ENCODE results near the gene GOLGA6L2.

DNA sequence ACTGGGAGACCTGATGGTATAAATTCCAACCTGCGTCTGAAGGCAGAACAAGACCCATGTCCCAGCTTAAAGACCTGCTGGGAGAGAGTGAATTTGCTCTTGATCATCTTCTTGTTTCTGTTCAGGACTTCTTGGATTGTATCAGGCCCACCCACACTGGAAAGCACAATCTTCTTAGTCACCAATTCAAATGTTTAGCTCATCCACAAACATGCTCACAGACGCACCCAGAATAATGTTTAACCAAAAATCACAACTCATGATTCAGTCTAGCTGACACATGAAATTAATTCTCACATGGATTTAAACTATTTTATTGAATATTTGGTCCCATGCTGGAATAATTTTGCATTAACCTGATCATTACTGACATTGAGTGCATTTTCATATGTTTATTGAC, 37.8 kb upstream of the GOLGA6L2 start:
- TF ChIP-seq GABPA (IDR thresholded peaks at IDR 0.05; ENCODE audit: low read depth): no peak
- TF ChIP-seq, protein P1, sequence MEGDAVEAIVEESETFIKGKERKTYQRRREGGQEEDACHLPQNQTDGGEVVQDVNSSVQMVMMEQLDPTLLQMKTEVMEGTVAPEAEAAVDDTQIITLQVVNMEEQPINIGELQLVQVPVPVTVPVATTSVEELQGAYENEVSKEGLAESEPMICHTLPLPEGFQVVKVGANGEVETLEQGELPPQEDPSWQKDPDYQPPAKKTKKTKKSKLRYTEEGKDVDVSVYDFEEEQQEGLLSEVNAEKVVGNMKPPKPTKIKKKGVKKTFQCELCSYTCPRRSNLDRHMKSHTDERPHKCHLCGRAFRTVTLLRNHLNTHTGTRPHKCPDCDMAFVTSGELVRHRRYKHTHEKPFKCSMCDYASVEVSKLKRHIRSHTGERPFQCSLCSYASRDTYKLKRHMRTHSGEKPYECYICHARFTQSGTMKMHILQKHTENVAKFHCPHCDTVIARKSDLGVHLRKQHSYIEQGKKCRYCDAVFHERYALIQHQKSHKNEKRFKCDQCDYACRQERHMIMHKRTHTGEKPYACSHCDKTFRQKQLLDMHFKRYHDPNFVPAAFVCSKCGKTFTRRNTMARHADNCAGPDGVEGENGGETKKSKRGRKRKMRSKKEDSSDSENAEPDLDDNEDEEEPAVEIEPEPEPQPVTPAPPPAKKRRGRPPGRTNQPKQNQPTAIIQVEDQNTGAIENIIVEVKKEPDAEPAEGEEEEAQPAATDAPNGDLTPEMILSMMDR (IDR thresholded peaks at IDR 0.05; ENCODE audit: insufficient read depth, low read length): no peak

All from HL-60 (cell line).